AG04450 (cell line): Measurements from ENCODE around the gene TFDP1. TPM values are rescaled to one million over a fixed set of nuclear protein-coding genes. Genes with fewer than 3 reads are reported as not detected.

Experiments used
- CTCF ChIA-PET: fragments of 300-600, 350-600 bp; formaldehyde crosslinking; extraction: SDS; loops from one replicate; lab custom pipeline; 2022; ENCODE audit warnings: antibody characterized with exemption, inconsistent platforms; lab: Charles Lee
- POLR2A ChIA-PET: fragments of 350-600 bp; formaldehyde crosslinking; extraction: SDS; loops from one replicate; lab custom pipeline; 2021; ENCODE audit warnings: antibody characterized with exemption, inconsistent platforms; lab: Yijun Ruan, JAX
- DNase-seq: peaks from one replicate; pipeline ENCODE4 v3.0.0-alpha.2; 2011; ENCODE audit warnings: low read depth, low spot score
- H3K27ac ChIP-seq: one replicate; pipeline ENCODE4 v1.5.1; 2012; ENCODE audit warnings: low read depth, low read length, control low read depth
- H3K27me3 ChIP-seq: one replicate; pipeline ENCODE4 v1.6.0; 2012; ENCODE audit warnings: low read length; ENCODE audit not compliant: control insufficient read depth, insufficient read depth
- H3K4me3 ChIP-seq: 2 replicates; pipeline ENCODE4 v1.5.1; 2011; ENCODE audit warnings: mild to moderate bottlenecking, low read depth, low read length, control low read depth
- H3K9me3 ChIP-seq: 2 replicates; pipeline ENCODE4 v1.5.1; 2012; ENCODE audit warnings: low read length; ENCODE audit not compliant: control insufficient read depth, insufficient read depth
- CTCF ChIP-seq: IDR thresholded peaks from 2 replicates; pipeline ENCODE4 v1.5.1; 2011; ENCODE audit warnings: low read depth, low read length, control low read depth, inconsistent platforms
- polyA plus RNA-seq: library from polyadenylated mRNA; depleted of rRNA; stranded (reverse); fragments of >200 nt; gene quantifications from 2 replicates; pipeline ENCODE4 v1.2.3, GENCODE V29; 2011

The TFDP1 gene
- polyA plus RNA-seq, 1 experiment: 79.7 TPM

GRCh38 chr13:113545931-113546516, 38.5 kb upstream of the TFDP1 start:
- TF ChIP-seq CTCF: no peak
- DNase-seq: no peak
- ChIA-PET POLR2A (no interaction called here), CTCF (interaction anchor here (0.9 kb wide), 1 partner anchor 12 kb away, joined by 6 read pairs; no protein-coding TSS in a partner anchor)
- Histone ChIP-seq H3K9me3 (peaks cover 14% of the 10 kb centered on the region), H3K27me3 (no peaks in the 10 kb centered on the region), H3K27ac (no peak overlapping the region), H3K4me3 (no peak overlapping the region)

GRCh38 chr13:113546571-113547237, 37.8 kb upstream of the TFDP1 start:
- ChIA-PET POLR2A (no interaction called here), CTCF (interaction anchor here (0.9 kb wide), 1 partner anchor 12 kb away, joined by 6 read pairs; no protein-coding TSS in a partner anchor)
- no peak for DNase-seq
- H3K9me3 ChIP-seq: peaks cover 9% of the 10 kb centered on the region
- TF ChIP-seq CTCF: no peak
- H3K27ac ChIP-seq: no peak overlapping the region
- no peaks in the 10 kb centered on the region for H3K27me3 ChIP-seq
- H3K4me3 ChIP-seq: no peak overlapping the region

- TF ChIP-seq CTCF: no peak
- Histone ChIP-seq H3K9me3 (peaks cover 6% of the 10 kb centered on the region), H3K4me3 (no peak overlapping the region), H3K27me3 (no peaks in the 10 kb centered on the region), H3K27ac (no peak overlapping the region)
- CTCF ChIA-PET: interaction anchor here (0.9 kb wide), 1 partner anchor 13 kb away, joined by 6 read pairs; no protein-coding TSS in a partner anchor
- DNase-seq: no peak
- POLR2A ChIA-PET: no interaction called here
These were observed 37.1 kb upstream of the TFDP1 start for GRCh38 chr13:113547238-113547971.

- no peak for DNase-seq
- Histone ChIP-seq H3K27ac (peak overlapping the region; percentile 21), H3K4me3 (no peak overlapping the region), H3K27me3 (no peaks in the 10 kb centered on the region), H3K9me3 (peaks cover 4% of the 10 kb centered on the region; the same call in 1 of the 2 replicates)
- TF ChIP-seq CTCF: no peak
- ChIA-PET POLR2A (no interaction called here), CTCF (no interaction called here)
These were observed 36.3 kb upstream of the TFDP1 start for GRCh38 chr13:113548171-113548641.
